Astrocyte of the spinal cord (primary cell): ENCODE measurements around the gene DMC1.

Source experiments
- DNase-seq: peaks from one replicate; pipeline ENCODE4 v3.0.0; 2011; ENCODE audit warnings: low read depth, low spot score
- H3K4me3 ChIP-seq: 2 replicates; pipeline ENCODE4 v1.5.1; 2011; ENCODE audit warnings: low read depth, mild to moderate bottlenecking, low read length, moderate library complexity
- in situ Hi-C: cut with HindIII; loops from 2 replicates; pipeline ENCODE4 v1.10.0; 2017; ENCODE audit warnings: low sequenced_read_pairs
- TF ChIP-seq, protein P1 (sequence below): IDR thresholded peaks from 2 replicates; pipeline ENCODE4 v1.5.1; 2012; ENCODE audit warnings: low read depth, mild to moderate bottlenecking, low read length, inconsistent platforms

Gene DMC1

DNA sequence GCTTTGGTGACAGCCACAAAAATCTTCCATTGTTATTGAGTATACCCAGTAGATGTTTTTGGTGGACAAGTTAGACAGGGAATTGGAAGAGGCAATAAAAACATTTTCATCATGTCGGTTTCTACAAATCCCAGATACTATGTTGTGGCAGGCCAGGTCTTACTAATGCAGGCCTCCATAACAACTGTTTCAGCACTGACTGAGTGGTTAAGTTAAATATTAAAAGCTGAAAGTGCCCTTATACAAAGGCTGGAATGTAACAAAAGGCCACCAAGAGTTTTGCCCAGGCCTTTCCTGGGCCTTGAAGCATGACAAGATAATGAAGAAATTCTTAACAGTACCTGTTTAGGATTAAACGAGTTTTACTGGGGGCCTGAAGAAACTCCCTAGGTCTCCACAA is 29.3 kb downstream of the DMC1 start:
- in situ Hi-C loops = no loop called here
- no peak for DNase-seq
- no peak overlapping the region for H3K4me3 ChIP-seq
- TF ChIP-seq, protein P1, sequence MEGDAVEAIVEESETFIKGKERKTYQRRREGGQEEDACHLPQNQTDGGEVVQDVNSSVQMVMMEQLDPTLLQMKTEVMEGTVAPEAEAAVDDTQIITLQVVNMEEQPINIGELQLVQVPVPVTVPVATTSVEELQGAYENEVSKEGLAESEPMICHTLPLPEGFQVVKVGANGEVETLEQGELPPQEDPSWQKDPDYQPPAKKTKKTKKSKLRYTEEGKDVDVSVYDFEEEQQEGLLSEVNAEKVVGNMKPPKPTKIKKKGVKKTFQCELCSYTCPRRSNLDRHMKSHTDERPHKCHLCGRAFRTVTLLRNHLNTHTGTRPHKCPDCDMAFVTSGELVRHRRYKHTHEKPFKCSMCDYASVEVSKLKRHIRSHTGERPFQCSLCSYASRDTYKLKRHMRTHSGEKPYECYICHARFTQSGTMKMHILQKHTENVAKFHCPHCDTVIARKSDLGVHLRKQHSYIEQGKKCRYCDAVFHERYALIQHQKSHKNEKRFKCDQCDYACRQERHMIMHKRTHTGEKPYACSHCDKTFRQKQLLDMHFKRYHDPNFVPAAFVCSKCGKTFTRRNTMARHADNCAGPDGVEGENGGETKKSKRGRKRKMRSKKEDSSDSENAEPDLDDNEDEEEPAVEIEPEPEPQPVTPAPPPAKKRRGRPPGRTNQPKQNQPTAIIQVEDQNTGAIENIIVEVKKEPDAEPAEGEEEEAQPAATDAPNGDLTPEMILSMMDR = no peak

DNA sequence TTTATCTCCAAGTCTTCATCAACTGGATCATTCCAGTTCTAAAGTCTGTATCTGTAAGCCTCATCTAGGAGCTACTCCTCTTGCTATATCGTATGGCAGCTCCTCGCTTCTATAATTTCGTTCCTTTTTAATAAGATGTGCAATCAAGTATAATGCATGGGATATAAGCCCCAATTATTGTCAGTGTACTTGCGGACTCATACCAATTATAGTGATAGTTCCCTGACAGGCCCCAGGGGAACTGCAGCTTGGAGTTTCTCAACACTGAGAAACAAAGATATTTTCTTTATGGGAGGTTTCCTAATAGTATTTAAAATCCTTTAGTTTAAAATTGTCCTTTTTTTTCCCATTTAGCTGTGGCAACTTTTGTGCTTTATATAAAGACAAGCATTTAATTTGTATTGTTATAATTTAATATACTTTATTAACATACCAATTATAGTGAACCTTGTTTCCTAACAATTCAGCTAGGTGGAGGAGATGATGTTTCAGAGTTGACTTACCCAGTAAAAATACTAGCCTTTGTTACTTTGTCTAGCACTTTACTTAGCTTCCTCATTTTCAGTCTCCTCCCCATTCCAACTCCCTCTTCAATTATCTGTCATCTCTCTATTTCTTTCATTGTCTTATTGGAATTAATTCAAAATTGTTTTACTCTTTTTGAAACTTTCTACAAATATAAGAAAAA is 38.6 kb downstream of the DMC1 start:
- no peak overlapping the region for H3K4me3 ChIP-seq
- no peak for DNase-seq
- TF ChIP-seq, protein P1 = no peak
- in situ Hi-C loops = no loop called here

DNA sequence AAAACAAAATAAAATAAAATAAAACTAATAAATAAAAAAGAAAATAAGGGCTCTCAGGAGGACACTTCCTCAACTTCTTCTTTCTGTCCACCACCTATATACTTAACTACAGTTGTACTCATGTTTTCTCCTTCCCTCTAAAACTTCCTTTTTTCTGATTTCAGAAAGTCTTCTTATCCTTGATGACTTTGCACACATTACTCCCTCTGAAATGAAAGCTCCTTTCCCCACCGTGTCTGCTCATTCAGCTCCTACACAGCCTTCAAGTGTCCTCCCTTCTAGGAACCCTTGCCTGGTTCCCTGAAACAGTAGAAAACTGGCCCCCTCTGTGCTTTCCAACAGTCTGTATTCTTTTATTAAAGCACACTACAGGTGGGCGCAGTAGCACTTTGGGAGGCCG is 45.6 kb downstream of the DMC1 start:
- in situ Hi-C loops = no loop called here
- no peak for DNase-seq
- H3K4me3 ChIP-seq = no peak overlapping the region
- TF ChIP-seq, protein P1 = no peak

DNA sequence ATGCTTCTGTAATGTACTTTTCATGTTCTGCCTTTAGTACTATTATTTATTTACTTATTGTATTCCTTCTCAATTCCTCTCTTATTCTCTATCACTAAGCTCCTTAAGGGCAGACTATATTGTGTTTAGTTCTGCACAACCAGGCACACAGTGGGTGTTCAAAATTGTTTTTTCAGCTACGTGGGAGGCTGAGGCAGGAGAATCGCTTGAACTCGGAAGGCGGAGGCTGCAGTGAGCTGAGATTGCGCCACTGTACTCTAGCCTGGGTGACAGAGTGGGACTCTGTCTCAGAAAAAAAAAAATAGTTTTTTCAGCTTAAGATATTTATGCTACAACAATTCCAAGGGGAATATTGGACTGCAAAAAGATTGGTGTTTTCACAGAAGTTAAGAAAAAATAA is 46.5 kb downstream of the DMC1 start:
- no peak overlapping the region for H3K4me3 ChIP-seq
- TF ChIP-seq, protein P1 = no peak
- DNase-seq = no peak
- in situ Hi-C loops = no loop called here

DNA sequence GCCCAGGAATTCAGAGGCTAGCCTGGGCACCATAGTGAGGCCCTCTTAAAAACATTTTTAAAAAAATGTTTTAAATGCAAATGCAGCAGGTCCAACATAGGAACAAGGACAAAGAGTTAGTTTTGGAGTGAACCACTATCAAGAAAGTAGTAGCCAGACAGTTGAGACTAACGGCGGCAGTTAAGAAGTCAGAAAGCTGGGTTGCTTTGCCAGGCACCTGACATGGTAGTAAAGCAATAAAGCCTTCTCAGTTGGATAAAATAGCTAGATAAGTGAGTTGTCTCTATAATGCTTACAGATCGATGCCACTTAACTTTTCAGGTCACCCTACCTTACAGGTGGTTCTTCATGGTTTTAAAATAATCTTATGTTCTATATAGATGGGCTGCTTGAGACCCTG is 47.0 kb downstream of the DMC1 start:
- H3K4me3 ChIP-seq = no peak overlapping the region
- in situ Hi-C loops = no loop called here
- TF ChIP-seq, protein P1 = no peak
- no peak for DNase-seq

DNA sequence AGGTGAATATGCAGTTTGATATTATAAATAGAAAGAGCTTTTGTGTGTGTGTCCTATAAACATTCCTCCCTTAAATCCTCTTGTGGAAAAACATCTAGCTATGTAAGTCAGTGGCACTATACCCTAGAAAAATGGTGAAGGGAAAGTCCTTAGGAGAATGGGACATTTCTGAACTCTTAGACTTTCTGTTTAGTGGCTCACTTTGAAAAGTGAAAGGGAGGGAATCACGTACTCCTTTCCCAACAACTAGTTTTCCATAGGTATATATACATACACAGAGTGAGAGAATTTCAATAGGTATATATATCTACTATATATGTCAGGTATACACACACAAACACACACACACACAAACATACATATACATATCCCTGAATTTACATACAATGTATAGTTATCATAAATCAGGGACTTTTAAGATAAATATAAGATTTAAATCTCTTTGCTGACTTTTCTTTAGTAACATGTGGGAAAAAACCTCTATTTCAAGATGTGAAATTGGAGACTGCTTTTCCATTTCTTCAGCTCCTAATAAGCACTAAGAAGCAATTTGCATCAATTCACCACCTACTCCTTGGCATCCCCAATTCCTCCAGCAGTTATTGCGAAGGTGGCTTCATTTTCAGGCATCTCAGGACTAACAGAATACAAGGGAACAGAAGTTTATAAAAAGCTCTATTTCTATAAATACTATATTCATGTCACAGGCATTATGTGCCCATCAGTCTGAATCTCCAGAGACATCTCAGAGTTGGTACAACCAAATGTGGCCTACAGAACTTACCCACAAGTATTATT is 50.3 kb downstream of the DMC1 start:
- no peak overlapping the region for H3K4me3 ChIP-seq
- TF ChIP-seq, protein P1 = no peak
- in situ Hi-C loops = no loop called here
- DNase-seq = no peak
